RWPE2 (cell line): ENCODE measurements around the gene EPHA6.

Experiments used
- ATAC-seq: fragments of 200-7000 bp; cut with Tn5 transposase; 3 replicates; pipeline ENCODE4 v1.9.1; 2021; ENCODE audit warnings: low read depth
- DNase-seq: peaks from one replicate; pipeline ENCODE4 v3.0.0-alpha.2; 2020; ENCODE audit warnings: low spot score
- H3K27ac ChIP-seq: fragments of 450-650 bp; 2 replicates; pipeline ENCODE4 v1.5.1; 2017; ENCODE audit warnings: mild to moderate bottlenecking; ENCODE audit not compliant: poor library complexity, severe bottlenecking
- H3K27me3 ChIP-seq: fragments of 250-450 bp; sonication (Bioruptor Pico); 2 replicates; pipeline ENCODE4 v1.5.1; 2021; ENCODE audit warnings: mild to moderate bottlenecking, moderate library complexity; ENCODE audit not compliant: insufficient read depth, poor library complexity, severe bottlenecking
- H3K36me3 ChIP-seq: fragments of 250-450 bp; sonication (Bioruptor Pico); 2 replicates; pipeline ENCODE4 v1.5.1; 2020; ENCODE audit warnings: low read depth, mild to moderate bottlenecking, moderate library complexity
- H3K4me1 ChIP-seq: fragments of 250-450 bp; sonication (Bioruptor Pico); 2 replicates; pipeline ENCODE4 v1.5.1; 2021; ENCODE audit warnings: mild to moderate bottlenecking, moderate library complexity; ENCODE audit not compliant: insufficient read depth, poor library complexity, severe bottlenecking
- H3K4me3 ChIP-seq: fragments of 250-450 bp; sonication (Bioruptor Pico); 2 replicates; pipeline ENCODE4 v1.5.1; 2021; ENCODE audit warnings: mild to moderate bottlenecking, moderate library complexity; ENCODE audit not compliant: severe bottlenecking
- H3K9me3 ChIP-seq: fragments of 250-450 bp; sonication (Bioruptor Pico); 2 replicates; pipeline ENCODE4 v1.5.1; 2021; ENCODE audit warnings: mild to moderate bottlenecking, moderate library complexity; ENCODE audit not compliant: severe bottlenecking
- TF ChIP-seq, protein P1 (sequence below): fragments of 450-650 bp; IDR thresholded peaks from one replicate; pipeline ENCODE4 v1.5.1; 2017; ENCODE audit warnings: mild to moderate bottlenecking, moderate library complexity; ENCODE audit not compliant: poor library complexity, severe bottlenecking

The EPHA6 gene

DNA sequence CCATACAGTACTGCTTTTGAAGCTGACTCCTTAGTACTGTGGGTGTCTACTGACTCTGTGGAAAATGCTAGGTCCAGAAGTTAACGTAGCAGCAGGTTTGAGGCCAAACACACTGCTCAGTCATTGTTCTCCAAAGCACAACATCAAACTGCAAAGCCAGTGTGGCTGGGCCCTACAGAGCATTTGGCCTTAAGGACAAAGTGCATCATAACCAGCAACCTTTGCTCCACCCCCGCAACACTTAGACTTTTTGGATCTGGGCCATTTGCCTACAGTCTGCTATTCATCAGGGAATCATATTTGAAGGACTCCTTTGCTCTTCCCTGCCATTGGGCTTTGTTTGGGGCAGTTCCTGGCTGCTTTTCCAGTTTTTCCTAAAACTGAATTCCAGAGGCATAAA is 907.1 kb downstream of the EPHA6 start:
- Histone ChIP-seq H3K9me3 (no peaks in the 10 kb centered on the region), H3K36me3 (no peaks in the 10 kb centered on the region), H3K4me3 (no peak overlapping the region), H3K27ac (no peak overlapping the region), H3K4me1 (no peaks in the 10 kb centered on the region), H3K27me3 (no peaks in the 10 kb centered on the region)
- TF ChIP-seq, protein P1, sequence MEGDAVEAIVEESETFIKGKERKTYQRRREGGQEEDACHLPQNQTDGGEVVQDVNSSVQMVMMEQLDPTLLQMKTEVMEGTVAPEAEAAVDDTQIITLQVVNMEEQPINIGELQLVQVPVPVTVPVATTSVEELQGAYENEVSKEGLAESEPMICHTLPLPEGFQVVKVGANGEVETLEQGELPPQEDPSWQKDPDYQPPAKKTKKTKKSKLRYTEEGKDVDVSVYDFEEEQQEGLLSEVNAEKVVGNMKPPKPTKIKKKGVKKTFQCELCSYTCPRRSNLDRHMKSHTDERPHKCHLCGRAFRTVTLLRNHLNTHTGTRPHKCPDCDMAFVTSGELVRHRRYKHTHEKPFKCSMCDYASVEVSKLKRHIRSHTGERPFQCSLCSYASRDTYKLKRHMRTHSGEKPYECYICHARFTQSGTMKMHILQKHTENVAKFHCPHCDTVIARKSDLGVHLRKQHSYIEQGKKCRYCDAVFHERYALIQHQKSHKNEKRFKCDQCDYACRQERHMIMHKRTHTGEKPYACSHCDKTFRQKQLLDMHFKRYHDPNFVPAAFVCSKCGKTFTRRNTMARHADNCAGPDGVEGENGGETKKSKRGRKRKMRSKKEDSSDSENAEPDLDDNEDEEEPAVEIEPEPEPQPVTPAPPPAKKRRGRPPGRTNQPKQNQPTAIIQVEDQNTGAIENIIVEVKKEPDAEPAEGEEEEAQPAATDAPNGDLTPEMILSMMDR = no peak
- DNase-seq (no peak), ATAC-seq (no peak)

DNA sequence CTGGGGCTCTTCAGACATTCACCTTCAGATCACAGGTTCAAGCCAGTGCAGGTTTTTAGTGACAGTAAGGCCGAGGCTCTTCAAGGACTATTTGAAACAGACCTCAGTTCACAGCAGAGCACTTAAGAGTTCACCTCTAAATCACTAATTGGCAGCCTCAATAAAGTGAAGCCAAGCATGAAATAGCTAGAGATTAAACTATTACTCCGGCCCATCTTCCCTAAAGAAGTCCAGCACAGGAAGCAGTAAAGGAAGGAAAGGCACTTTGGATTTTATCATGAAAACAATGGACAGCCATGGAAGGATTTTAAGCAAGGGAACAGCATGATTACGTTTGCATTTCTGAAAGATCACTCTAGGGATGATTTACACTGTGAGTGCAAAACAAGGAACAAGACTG is 922.5 kb downstream of the EPHA6 start:
- no peaks in the 10 kb centered on the region for H3K9me3 ChIP-seq
- H3K4me3 ChIP-seq = no peak overlapping the region
- no peaks in the 10 kb centered on the region for H3K36me3 ChIP-seq
- TF ChIP-seq, protein P1 = no peak
- no peaks in the 10 kb centered on the region for H3K27me3 ChIP-seq
- no peak overlapping the region for H3K27ac ChIP-seq
- ATAC-seq (no peak), DNase-seq (no peak)
- no peaks in the 10 kb centered on the region for H3K4me1 ChIP-seq

DNA sequence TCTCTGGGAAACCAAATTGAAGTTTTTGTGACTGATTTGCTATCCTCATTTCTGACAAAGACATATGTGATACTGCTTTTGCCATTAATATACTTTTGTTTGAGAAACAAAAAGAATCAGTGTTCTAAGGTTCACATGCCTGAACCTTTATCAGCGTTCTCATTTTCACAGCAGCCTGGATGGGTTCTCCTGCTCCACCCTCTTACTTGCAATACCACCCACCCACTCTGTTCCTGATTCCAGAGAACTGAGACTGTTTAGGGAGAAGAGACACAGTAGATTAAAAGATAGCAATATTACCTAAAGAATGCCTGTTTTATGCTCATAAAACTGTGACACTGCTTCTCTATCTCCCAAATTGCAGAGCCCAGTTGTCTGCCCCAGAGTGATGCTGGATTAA is 924.4 kb downstream of the EPHA6 start:
- ATAC-seq = no peak
- no peaks in the 10 kb centered on the region for H3K4me1 ChIP-seq
- TF ChIP-seq, protein P1 = no peak
- no peaks in the 10 kb centered on the region for H3K36me3 ChIP-seq
- H3K27ac ChIP-seq = no peak overlapping the region
- DNase-seq = no peak
- H3K4me3 ChIP-seq = no peak overlapping the region
- no peaks in the 10 kb centered on the region for H3K27me3 ChIP-seq
- H3K9me3 ChIP-seq = no peaks in the 10 kb centered on the region

DNA sequence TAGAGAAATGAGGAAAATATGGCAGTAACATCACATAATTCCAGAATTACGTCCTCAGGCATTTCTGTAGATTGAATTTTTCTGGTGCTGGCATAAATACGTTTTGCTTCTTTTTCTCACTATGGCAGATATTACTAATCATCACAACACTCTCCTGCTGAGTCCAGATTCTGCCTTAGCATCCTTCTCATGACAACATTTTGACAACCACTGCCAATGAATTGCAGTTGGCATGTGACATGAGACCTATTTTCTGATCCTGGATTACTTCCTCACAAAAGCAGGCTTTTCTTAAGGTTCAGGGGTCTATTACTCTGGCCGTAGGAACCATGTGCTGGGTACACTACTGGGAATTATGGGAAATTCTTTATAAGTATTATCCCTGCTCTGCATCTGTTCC is 927.6 kb downstream of the EPHA6 start:
- Histone ChIP-seq H3K4me1 (no peaks in the 10 kb centered on the region), H3K9me3 (no peaks in the 10 kb centered on the region), H3K27me3 (no peaks in the 10 kb centered on the region), H3K27ac (no peak overlapping the region), H3K4me3 (no peak overlapping the region), H3K36me3 (no peaks in the 10 kb centered on the region)
- TF ChIP-seq, protein P1 = no peak
- DNase-seq (no peak), ATAC-seq (no peak)

DNA sequence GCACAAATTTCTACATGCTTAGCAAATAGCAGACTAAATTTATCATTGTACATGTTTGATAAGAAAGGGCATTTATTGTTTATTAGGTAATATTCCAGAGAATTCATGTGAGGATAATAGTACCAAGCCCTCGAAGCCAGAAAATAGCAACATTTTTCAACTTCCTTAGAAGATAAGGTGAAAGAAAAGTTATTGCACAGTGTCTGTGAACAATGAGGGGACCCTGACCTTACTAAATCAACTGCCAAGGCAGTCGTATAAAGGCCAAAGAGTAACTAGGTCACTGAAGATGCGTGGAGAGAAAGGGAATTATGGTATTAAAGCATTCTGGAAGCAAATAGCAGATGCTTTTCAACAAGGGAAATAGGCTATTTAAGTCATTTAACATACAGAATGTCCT is 929.9 kb downstream of the EPHA6 start:
- Histone ChIP-seq H3K4me1 (no peaks in the 10 kb centered on the region), H3K4me3 (no peak overlapping the region), H3K9me3 (no peaks in the 10 kb centered on the region), H3K27me3 (no peaks in the 10 kb centered on the region), H3K27ac (no peak overlapping the region), H3K36me3 (no peaks in the 10 kb centered on the region)
- TF ChIP-seq, protein P1 = no peak
- DNase-seq (no peak), ATAC-seq (no peak)
